ENCODE results near the gene SDSL.

SDSL gene

GRCh38 chr12:113422886-113423669 is 898 bp downstream of the SDSL start:
- Histone ChIP-seq H3K9ac (ENCODE audit: low read length) (no peak overlapping the region), H3K9me2 (replicated peaks; ENCODE audit: insufficient read depth, low read length) (no peaks in the 10 kb centered on the region), H3K4me3 (ENCODE audit: insufficient read depth, low read length, poor library complexity, severe bottlenecking) (no peak overlapping the region), H3K36me3 (ENCODE audit: low read length) (no peaks in the 10 kb centered on the region), H2AFZ (ENCODE audit: low read depth, low read length, severe bottlenecking) (no peak overlapping the region), H3F3A (ENCODE audit: insufficient read depth) (no peaks in the 10 kb centered on the region), H3K79me2 (ENCODE audit: insufficient read depth, low read length) (no peaks in the 10 kb centered on the region), H4K20me1 (ENCODE audit: low read depth, low read length) (no peaks in the 10 kb centered on the region), H3K9me3 (ENCODE audit: insufficient read depth, low read length) (no peaks in the 10 kb centered on the region), H3K4me2 (ENCODE audit: low read depth, low read length, poor library complexity, severe bottlenecking) (no peak overlapping the region), H3K27ac (ENCODE audit: low read depth, low read length) (no peak overlapping the region), H3K27me3 (ENCODE audit: low read length) (no peaks in the 10 kb centered on the region)
- TF ChIP-seq EZH2phosphoT487 (conservative IDR thresholded peaks at IDR 0.05; ENCODE audit: low read length), result no peak
- no peak for TF ChIP-seq CTCF (IDR thresholded peaks at IDR 0.05; ENCODE audit: insufficient read depth, low read length, poor library complexity, severe bottlenecking)

GRCh38 chr12:113424456-113424855 is 2.3 kb downstream of the SDSL start:
- no peak overlapping the region for H2AFZ ChIP-seq (ENCODE audit: low read depth, low read length, severe bottlenecking)
- no peak overlapping the region for H3K9ac ChIP-seq (ENCODE audit: low read length)
- no peak overlapping the region for H3K4me3 ChIP-seq (ENCODE audit: insufficient read depth, low read length, poor library complexity, severe bottlenecking)
- no peaks in the 10 kb centered on the region for H3K9me2 ChIP-seq (replicated peaks; ENCODE audit: insufficient read depth, low read length)
- no peaks in the 10 kb centered on the region; the same call in 1 of the 2 replicates for H3K27me3 ChIP-seq (ENCODE audit: low read length)
- H3K9me3 ChIP-seq (ENCODE audit: insufficient read depth, low read length), result no peaks in the 10 kb centered on the region
- H3F3A ChIP-seq (ENCODE audit: insufficient read depth), result no peaks in the 10 kb centered on the region
- TF ChIP-seq CTCF (IDR thresholded peaks at IDR 0.05; ENCODE audit: insufficient read depth, low read length, poor library complexity, severe bottlenecking) (no peak), EZH2phosphoT487 (conservative IDR thresholded peaks at IDR 0.05; ENCODE audit: low read length) (no peak)
- no peak overlapping the region for H3K4me2 ChIP-seq (ENCODE audit: low read depth, low read length, poor library complexity, severe bottlenecking)
- H4K20me1 ChIP-seq (ENCODE audit: low read depth, low read length), result no peaks in the 10 kb centered on the region
- H3K27ac ChIP-seq (ENCODE audit: low read depth, low read length), result no peak overlapping the region
- no peaks in the 10 kb centered on the region for H3K36me3 ChIP-seq (ENCODE audit: low read length)
- H3K79me2 ChIP-seq (ENCODE audit: insufficient read depth, low read length), result no peaks in the 10 kb centered on the region

GRCh38 chr12:113424915-113425823 is 3.0 kb downstream of the SDSL start:
- Histone ChIP-seq H3K9me2 (replicated peaks; ENCODE audit: insufficient read depth, low read length) (no peaks in the 10 kb centered on the region), H2AFZ (ENCODE audit: low read depth, low read length, severe bottlenecking) (no peak overlapping the region)

More at GRCh38 chr12:113424915-113425823, 3.0 kb downstream of the SDSL start:
- Histone ChIP-seq H3F3A (ENCODE audit: insufficient read depth) (no peaks in the 10 kb centered on the region), H3K4me2 (ENCODE audit: low read depth, low read length, poor library complexity, severe bottlenecking) (no peak overlapping the region), H3K9ac (ENCODE audit: low read length) (no peak overlapping the region), H3K9me3 (ENCODE audit: insufficient read depth, low read length) (no peaks in the 10 kb centered on the region), H4K20me1 (ENCODE audit: low read depth, low read length) (no peaks in the 10 kb centered on the region), H3K79me2 (ENCODE audit: insufficient read depth, low read length) (no peaks in the 10 kb centered on the region), H3K36me3 (ENCODE audit: low read length) (no peaks in the 10 kb centered on the region), H3K27me3 (ENCODE audit: low read length) (no peaks in the 10 kb centered on the region; the same call in 1 of the 2 replicates), H3K27ac (ENCODE audit: low read depth, low read length) (no peak overlapping the region), H3K4me3 (ENCODE audit: insufficient read depth, low read length, poor library complexity, severe bottlenecking) (no peak overlapping the region)
- TF ChIP-seq CTCF (IDR thresholded peaks at IDR 0.05; ENCODE audit: insufficient read depth, low read length, poor library complexity, severe bottlenecking) (peak; percentile 77), EZH2phosphoT487 (conservative IDR thresholded peaks at IDR 0.05; ENCODE audit: low read length) (no peak)

All from SU-DHL-6 (cell line).